ENCODE data around the gene NFASC.

NFASC gene

GRCh38 chr1:204984499-204984898, 113.8 kb downstream of the NFASC start:
- Histone ChIP-seq H3K4me1 (ENCODE audit: control insufficient read depth in 2 of 2, insufficient read depth in 2 of 2, low read length in 2 of 2) (no peaks in the 10 kb centered on the region), H3K4me3 (ENCODE audit: low read length in 2 of 2) (no peak overlapping the region), H3K9ac (ENCODE audit: low read depth in 1 of 2, low read length in 2 of 2) (no peak overlapping the region), H3K9me3 (ENCODE audit: control insufficient read depth in 2 of 2, low read length in 2 of 2) (no peaks in the 10 kb centered on the region), H3K27me3 (ENCODE audit: control insufficient read depth in 2 of 2, insufficient read depth in 2 of 2, low read length in 2 of 2) (no peaks in the 10 kb centered on the region), H3K36me3 (ENCODE audit: control insufficient read depth in 2 of 2, insufficient read depth in 2 of 2, low read length in 2 of 2) (peaks cover 0 to 3% of the 10 kb centered on the region in 2 donors), H3K27ac (ENCODE audit: low read depth in 2 of 2, low read length in 2 of 2) (no peak overlapping the region)

GRCh38 chr1:204986181-204986580, 115.5 kb downstream of the NFASC start:
- no peaks in the 10 kb centered on the region for H3K27me3 ChIP-seq (ENCODE audit: control insufficient read depth in 2 of 2, insufficient read depth in 2 of 2, low read length in 2 of 2)
- H3K9me3 ChIP-seq (ENCODE audit: control insufficient read depth in 2 of 2, low read length in 2 of 2): no peaks in the 10 kb centered on the region
- H3K9ac ChIP-seq (ENCODE audit: low read depth in 1 of 2, low read length in 2 of 2): no peak overlapping the region
- no peak overlapping the region for H3K4me3 ChIP-seq (ENCODE audit: low read length in 2 of 2)
- H3K4me1 ChIP-seq (ENCODE audit: control insufficient read depth in 2 of 2, insufficient read depth in 2 of 2, low read length in 2 of 2): no peaks in the 10 kb centered on the region
- no peaks in the 10 kb centered on the region for H3K36me3 ChIP-seq (ENCODE audit: control insufficient read depth in 2 of 2, insufficient read depth in 2 of 2, low read length in 2 of 2)
- no peak overlapping the region for H3K27ac ChIP-seq (ENCODE audit: low read depth in 2 of 2, low read length in 2 of 2)

GRCh38 chr1:204987689-204988088, 117.0 kb downstream of the NFASC start:
- H3K9me3 ChIP-seq (ENCODE audit: control insufficient read depth in 2 of 2, low read length in 2 of 2): no peaks in the 10 kb centered on the region
- no peaks in the 10 kb centered on the region for H3K36me3 ChIP-seq (ENCODE audit: control insufficient read depth in 2 of 2, insufficient read depth in 2 of 2, low read length in 2 of 2)
- H3K27me3 ChIP-seq (ENCODE audit: control insufficient read depth in 2 of 2, insufficient read depth in 2 of 2, low read length in 2 of 2): no peaks in the 10 kb centered on the region
- no peak overlapping the region for H3K4me3 ChIP-seq (ENCODE audit: low read length in 2 of 2)
- no peaks in the 10 kb centered on the region for H3K4me1 ChIP-seq (ENCODE audit: control insufficient read depth in 2 of 2, insufficient read depth in 2 of 2, low read length in 2 of 2)
- no peak overlapping the region for H3K9ac ChIP-seq (ENCODE audit: low read depth in 1 of 2, low read length in 2 of 2)
- no peak overlapping the region for H3K27ac ChIP-seq (ENCODE audit: low read depth in 2 of 2, low read length in 2 of 2)

GRCh38 chr1:204988196-204988595, 117.5 kb downstream of the NFASC start:
- H3K9me3 ChIP-seq (ENCODE audit: control insufficient read depth in 2 of 2, low read length in 2 of 2): no peaks in the 10 kb centered on the region
- no peaks in the 10 kb centered on the region for H3K27me3 ChIP-seq (ENCODE audit: control insufficient read depth in 2 of 2, insufficient read depth in 2 of 2, low read length in 2 of 2)
- H3K27ac ChIP-seq (ENCODE audit: low read depth in 2 of 2, low read length in 2 of 2): no peak overlapping the region
- H3K4me3 ChIP-seq (ENCODE audit: low read length in 2 of 2): no peak overlapping the region
- no peak overlapping the region for H3K9ac ChIP-seq (ENCODE audit: low read depth in 1 of 2, low read length in 2 of 2)
- H3K36me3 ChIP-seq (ENCODE audit: control insufficient read depth in 2 of 2, insufficient read depth in 2 of 2, low read length in 2 of 2): no peaks in the 10 kb centered on the region
- H3K4me1 ChIP-seq (ENCODE audit: control insufficient read depth in 2 of 2, insufficient read depth in 2 of 2, low read length in 2 of 2): no peaks in the 10 kb centered on the region

- no peak overlapping the region for H3K27ac ChIP-seq (ENCODE audit: low read depth in 2 of 2, low read length in 2 of 2)
- no peak overlapping the region for H3K9ac ChIP-seq (ENCODE audit: low read depth in 1 of 2, low read length in 2 of 2)
- no peak overlapping the region for H3K4me3 ChIP-seq (ENCODE audit: low read length in 2 of 2)
- H3K36me3 ChIP-seq (ENCODE audit: control insufficient read depth in 2 of 2, insufficient read depth in 2 of 2, low read length in 2 of 2): no peaks in the 10 kb centered on the region
- H3K27me3 ChIP-seq (ENCODE audit: control insufficient read depth in 2 of 2, insufficient read depth in 2 of 2, low read length in 2 of 2): no peaks in the 10 kb centered on the region
- H3K4me1 ChIP-seq (ENCODE audit: control insufficient read depth in 2 of 2, insufficient read depth in 2 of 2, low read length in 2 of 2): no peaks in the 10 kb centered on the region
- H3K9me3 ChIP-seq (ENCODE audit: control insufficient read depth in 2 of 2, low read length in 2 of 2): no peaks in the 10 kb centered on the region
These were observed 118.8 kb downstream of the NFASC start for GRCh38 chr1:204989266-204990058.

- Histone ChIP-seq H3K27ac (ENCODE audit: low read depth in 2 of 2, low read length in 2 of 2) (no peak overlapping the region), H3K9ac (ENCODE audit: low read depth in 1 of 2, low read length in 2 of 2) (no peak overlapping the region), H3K4me1 (ENCODE audit: control insufficient read depth in 2 of 2, insufficient read depth in 2 of 2, low read length in 2 of 2) (no peaks in the 10 kb centered on the region), H3K36me3 (ENCODE audit: control insufficient read depth in 2 of 2, insufficient read depth in 2 of 2, low read length in 2 of 2) (no peaks in the 10 kb centered on the region), H3K27me3 (ENCODE audit: control insufficient read depth in 2 of 2, insufficient read depth in 2 of 2, low read length in 2 of 2) (no peaks in the 10 kb centered on the region), H3K9me3 (ENCODE audit: control insufficient read depth in 2 of 2, low read length in 2 of 2) (no peaks in the 10 kb centered on the region), H3K4me3 (ENCODE audit: low read length in 2 of 2) (no peak overlapping the region)
These were observed 119.5 kb downstream of the NFASC start for GRCh38 chr1:204990059-204990664.

- H3K36me3 ChIP-seq (ENCODE audit: control insufficient read depth in 2 of 2, insufficient read depth in 2 of 2, low read length in 2 of 2): no peaks in the 10 kb centered on the region
- H3K27ac ChIP-seq (ENCODE audit: low read depth in 2 of 2, low read length in 2 of 2): no peak overlapping the region
- no peak overlapping the region for H3K9ac ChIP-seq (ENCODE audit: low read depth in 1 of 2, low read length in 2 of 2)
- H3K4me3 ChIP-seq (ENCODE audit: low read length in 2 of 2): no peak overlapping the region
- no peaks in the 10 kb centered on the region for H3K9me3 ChIP-seq (ENCODE audit: control insufficient read depth in 2 of 2, low read length in 2 of 2)
- H3K27me3 ChIP-seq (ENCODE audit: control insufficient read depth in 2 of 2, insufficient read depth in 2 of 2, low read length in 2 of 2): no peaks in the 10 kb centered on the region
- no peaks in the 10 kb centered on the region for H3K4me1 ChIP-seq (ENCODE audit: control insufficient read depth in 2 of 2, insufficient read depth in 2 of 2, low read length in 2 of 2)
These were observed 120.2 kb downstream of the NFASC start for GRCh38 chr1:204990721-204991341.

GRCh38 chr1:204991342-204991844, 120.7 kb downstream of the NFASC start:
- Histone ChIP-seq H3K4me3 (ENCODE audit: low read length in 2 of 2) (no peak overlapping the region), H3K27me3 (ENCODE audit: control insufficient read depth in 2 of 2, insufficient read depth in 2 of 2, low read length in 2 of 2) (no peaks in the 10 kb centered on the region), H3K27ac (ENCODE audit: low read depth in 2 of 2, low read length in 2 of 2) (no peak overlapping the region), H3K4me1 (ENCODE audit: control insufficient read depth in 2 of 2, insufficient read depth in 2 of 2, low read length in 2 of 2) (no peaks in the 10 kb centered on the region), H3K36me3 (ENCODE audit: control insufficient read depth in 2 of 2, insufficient read depth in 2 of 2, low read length in 2 of 2) (no peaks in the 10 kb centered on the region), H3K9me3 (ENCODE audit: control insufficient read depth in 2 of 2, low read length in 2 of 2) (no peaks in the 10 kb centered on the region), H3K9ac (ENCODE audit: low read depth in 1 of 2, low read length in 2 of 2) (no peak overlapping the region)

- H3K9ac ChIP-seq (ENCODE audit: low read depth in 1 of 2, low read length in 2 of 2): no peak overlapping the region
- no peak overlapping the region for H3K4me3 ChIP-seq (ENCODE audit: low read length in 2 of 2)
- no peaks in the 10 kb centered on the region for H3K36me3 ChIP-seq (ENCODE audit: control insufficient read depth in 2 of 2, insufficient read depth in 2 of 2, low read length in 2 of 2)
- H3K9me3 ChIP-seq (ENCODE audit: control insufficient read depth in 2 of 2, low read length in 2 of 2): no peaks in the 10 kb centered on the region
- H3K4me1 ChIP-seq (ENCODE audit: control insufficient read depth in 2 of 2, insufficient read depth in 2 of 2, low read length in 2 of 2): no peaks in the 10 kb centered on the region
- H3K27ac ChIP-seq (ENCODE audit: low read depth in 2 of 2, low read length in 2 of 2): no peak overlapping the region
- H3K27me3 ChIP-seq (ENCODE audit: control insufficient read depth in 2 of 2, insufficient read depth in 2 of 2, low read length in 2 of 2): no peaks in the 10 kb centered on the region
These were observed 121.7 kb downstream of the NFASC start for GRCh38 chr1:204992201-204992997.

GRCh38 chr1:204992998-204993314, 122.3 kb downstream of the NFASC start:
- Histone ChIP-seq H3K4me1 (ENCODE audit: control insufficient read depth in 2 of 2, insufficient read depth in 2 of 2, low read length in 2 of 2) (no peaks in the 10 kb centered on the region), H3K36me3 (ENCODE audit: control insufficient read depth in 2 of 2, insufficient read depth in 2 of 2, low read length in 2 of 2) (no peaks in the 10 kb centered on the region), H3K9ac (ENCODE audit: low read depth in 1 of 2, low read length in 2 of 2) (no peak overlapping the region), H3K27me3 (ENCODE audit: control insufficient read depth in 2 of 2, insufficient read depth in 2 of 2, low read length in 2 of 2) (no peaks in the 10 kb centered on the region), H3K4me3 (ENCODE audit: low read length in 2 of 2) (no peak overlapping the region), H3K27ac (ENCODE audit: low read depth in 2 of 2, low read length in 2 of 2) (no peak overlapping the region), H3K9me3 (ENCODE audit: control insufficient read depth in 2 of 2, low read length in 2 of 2) (no peaks in the 10 kb centered on the region)
